ENCODE results near the gene ABCA12.

ABCA12 gene

DNA sequence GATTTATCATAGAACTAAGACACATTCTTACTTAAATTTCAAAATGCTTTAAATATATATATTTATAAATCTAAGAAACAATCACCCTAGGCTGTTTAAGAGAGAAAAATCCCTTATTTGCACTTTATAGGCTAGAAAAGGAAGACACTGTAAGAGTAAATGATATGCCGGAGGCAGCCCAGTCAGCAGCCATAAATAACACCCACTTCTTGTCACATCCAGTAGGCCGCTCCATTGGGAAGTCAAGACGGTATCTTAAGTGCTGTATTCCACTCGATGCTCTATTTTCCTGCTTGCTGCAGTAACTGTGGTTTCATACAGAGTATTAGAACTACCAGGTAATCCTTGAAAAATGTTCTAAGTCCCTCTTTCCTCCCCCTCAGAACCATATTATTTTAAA, 57.9 kb downstream of the ABCA12 start:
- ChIA-PET POLR2A (no interaction called here), CTCF (no interaction called here)
- TF ChIP-seq, protein P1, sequence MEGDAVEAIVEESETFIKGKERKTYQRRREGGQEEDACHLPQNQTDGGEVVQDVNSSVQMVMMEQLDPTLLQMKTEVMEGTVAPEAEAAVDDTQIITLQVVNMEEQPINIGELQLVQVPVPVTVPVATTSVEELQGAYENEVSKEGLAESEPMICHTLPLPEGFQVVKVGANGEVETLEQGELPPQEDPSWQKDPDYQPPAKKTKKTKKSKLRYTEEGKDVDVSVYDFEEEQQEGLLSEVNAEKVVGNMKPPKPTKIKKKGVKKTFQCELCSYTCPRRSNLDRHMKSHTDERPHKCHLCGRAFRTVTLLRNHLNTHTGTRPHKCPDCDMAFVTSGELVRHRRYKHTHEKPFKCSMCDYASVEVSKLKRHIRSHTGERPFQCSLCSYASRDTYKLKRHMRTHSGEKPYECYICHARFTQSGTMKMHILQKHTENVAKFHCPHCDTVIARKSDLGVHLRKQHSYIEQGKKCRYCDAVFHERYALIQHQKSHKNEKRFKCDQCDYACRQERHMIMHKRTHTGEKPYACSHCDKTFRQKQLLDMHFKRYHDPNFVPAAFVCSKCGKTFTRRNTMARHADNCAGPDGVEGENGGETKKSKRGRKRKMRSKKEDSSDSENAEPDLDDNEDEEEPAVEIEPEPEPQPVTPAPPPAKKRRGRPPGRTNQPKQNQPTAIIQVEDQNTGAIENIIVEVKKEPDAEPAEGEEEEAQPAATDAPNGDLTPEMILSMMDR (IDR thresholded peaks at IDR 0.05; ENCODE audit: control extremely low read depth, extremely low read depth, low read depth, missing control alignments) = no peak
- DNase-seq (ENCODE audit: extremely low spot score) = no peak

DNA sequence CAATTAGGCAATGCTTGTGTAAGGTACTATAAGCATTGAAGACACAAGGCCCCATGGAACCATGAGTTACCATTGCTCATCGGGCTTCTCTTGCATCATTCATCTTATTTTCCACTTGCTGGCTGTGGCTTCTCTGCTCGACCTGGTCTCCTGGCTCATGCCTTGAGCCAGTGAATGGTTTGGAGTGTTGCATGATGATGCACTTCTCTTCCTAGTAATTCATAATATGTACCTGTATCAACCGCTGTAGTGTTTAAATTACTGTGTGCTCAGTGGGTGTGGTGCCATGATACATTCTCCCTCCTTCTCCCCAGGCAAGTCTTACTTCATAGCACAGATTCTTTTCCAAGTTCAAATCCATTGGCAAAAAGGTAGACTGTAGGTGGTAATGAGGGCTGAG, 66.8 kb downstream of the ABCA12 start:
- no peak for DNase-seq (ENCODE audit: extremely low spot score)
- TF ChIP-seq, protein P1 (IDR thresholded peaks at IDR 0.05; ENCODE audit: control extremely low read depth, extremely low read depth, low read depth, missing control alignments) = no peak
- ChIA-PET CTCF (no interaction called here), POLR2A (no interaction called here)

DNA sequence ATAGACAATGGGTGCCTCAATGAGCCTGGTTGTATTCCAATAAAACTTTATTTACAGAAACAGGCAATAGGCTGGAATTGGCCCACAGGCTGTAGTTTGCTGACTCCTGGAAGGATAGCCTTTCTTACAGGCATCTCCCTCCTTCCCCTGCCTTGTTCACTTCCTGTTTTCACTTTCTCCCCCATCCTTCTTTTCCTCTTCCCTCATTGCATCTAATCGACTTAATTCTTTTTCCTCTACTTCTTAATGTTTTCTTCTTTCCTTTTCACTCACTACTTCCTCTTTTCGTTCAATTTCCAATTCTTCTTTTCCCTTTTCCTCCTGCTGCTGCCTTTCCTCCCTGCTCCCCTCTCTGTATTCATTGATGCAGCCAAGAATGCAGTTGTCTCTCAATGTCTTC, 70.0 kb downstream of the ABCA12 start:
- TF ChIP-seq, protein P1 (IDR thresholded peaks at IDR 0.05; ENCODE audit: control extremely low read depth, extremely low read depth, low read depth, missing control alignments) = no peak
- ChIA-PET CTCF (interaction anchor here (1.6 kb wide), 1 partner anchor 19 kb away, joined by 5 read pairs; no protein-coding TSS in a partner anchor), POLR2A (no interaction called here)
- DNase-seq (ENCODE audit: extremely low spot score) = no peak

DNA sequence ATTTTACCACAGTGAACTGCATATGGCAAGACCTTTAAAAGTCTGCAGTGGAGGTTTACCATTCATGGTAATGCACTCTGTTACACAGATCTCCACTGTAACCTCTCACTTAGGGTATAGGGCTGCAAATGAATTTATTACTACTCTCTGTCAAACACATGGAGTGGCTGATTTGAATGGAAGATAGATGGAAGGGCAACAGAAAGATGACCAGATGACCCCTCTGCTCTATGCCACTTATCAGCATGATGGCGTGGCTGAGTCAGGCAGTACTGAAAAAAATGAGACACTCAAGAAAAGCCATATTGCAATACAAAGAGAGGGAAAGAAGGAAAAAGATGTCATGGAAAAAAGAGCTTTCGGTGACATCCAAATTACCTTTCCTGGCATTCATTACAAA, 72.3 kb downstream of the ABCA12 start:
- ChIA-PET CTCF (interaction anchor here (0.9 to 1.3 kb wide), 2 partner anchors 10 kb away, joined by 3 read pairs; no protein-coding TSS in a partner anchor), POLR2A (no interaction called here)
- DNase-seq (ENCODE audit: extremely low spot score) = no peak
- TF ChIP-seq, protein P1 (IDR thresholded peaks at IDR 0.05; ENCODE audit: control extremely low read depth, extremely low read depth, low read depth, missing control alignments) = no peak

DNA sequence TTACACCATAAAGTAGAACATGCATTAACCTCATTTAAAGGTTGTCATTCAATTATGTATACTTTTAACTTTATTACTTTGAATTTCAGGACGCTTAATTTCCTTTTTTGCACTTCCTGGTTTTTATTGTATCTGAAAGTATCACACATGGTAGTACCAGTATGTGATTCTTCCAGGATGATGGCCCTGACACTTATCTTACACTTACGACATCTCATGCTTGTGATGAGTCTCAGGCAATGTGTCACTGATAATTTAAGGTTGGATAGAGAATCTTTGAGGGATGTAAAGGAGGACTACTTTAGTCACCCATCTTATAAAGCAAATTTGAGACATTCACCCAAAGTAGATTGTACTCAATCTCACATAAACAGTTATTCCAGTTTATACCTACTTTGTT, 74.9 kb downstream of the ABCA12 start:
- no peak for DNase-seq (ENCODE audit: extremely low spot score)
- TF ChIP-seq, protein P1 (IDR thresholded peaks at IDR 0.05; ENCODE audit: control extremely low read depth, extremely low read depth, low read depth, missing control alignments) = no peak
- POLR2A ChIA-PET = no interaction called here
- CTCF ChIA-PET = no interaction called here

DNA sequence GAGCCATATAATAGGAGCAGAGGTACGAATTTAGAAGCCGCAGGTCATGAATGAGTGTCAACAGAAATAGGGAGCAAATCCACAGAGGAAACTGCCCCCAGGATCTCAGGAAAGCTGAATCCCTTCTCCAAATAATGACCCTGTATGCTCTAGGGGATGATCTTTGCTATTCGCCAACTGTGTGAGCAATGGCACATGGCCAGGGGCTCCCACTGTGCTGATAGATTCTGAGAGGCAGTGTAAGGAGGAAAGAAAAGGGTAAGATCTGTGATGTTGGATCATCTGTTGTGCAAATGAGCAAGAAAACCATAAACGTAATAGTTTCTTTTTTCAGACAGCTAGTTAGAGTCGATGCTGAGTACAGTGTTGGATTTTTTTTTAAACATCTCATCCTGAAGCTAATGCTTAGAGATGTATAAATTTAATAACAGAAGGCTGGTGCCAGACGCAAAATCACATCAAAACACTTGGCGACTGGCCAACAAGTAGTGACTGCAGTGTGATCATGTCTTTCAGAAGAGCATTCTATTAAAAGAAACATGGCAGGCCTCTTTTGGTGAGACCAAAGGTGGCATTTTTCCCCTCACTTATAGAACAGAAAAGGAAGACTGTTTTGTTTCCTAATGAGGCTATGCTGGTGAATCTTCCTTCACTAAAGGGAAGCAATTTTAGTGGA, 77.4 kb downstream of the ABCA12 start:
- TF ChIP-seq, protein P1 (IDR thresholded peaks at IDR 0.05; ENCODE audit: control extremely low read depth, extremely low read depth, low read depth, missing control alignments) = no peak
- ChIA-PET CTCF (no interaction called here), POLR2A (no interaction called here)
- no peak for DNase-seq (ENCODE audit: extremely low spot score)

All from GM10248 (cell line).